Activated CD4-positive, alpha-beta T cell treated with anti-CD3 and anti-CD28 coated beads for 4 hours (primary cell): ENCODE data around the gene CD207.
A peak's percentile ranks its signal among the peaks of the same experiment; 100 is the strongest.
"Not testable (repeated sequence)": the region's sequence is repeated elsewhere in the genome, so short reads cannot be mapped to it uniquely, and the experiment has no call there.

Source experiments
- DNase-seq, 2 donors: peaks; one replicate each; pipeline ENCODE4 v3.0.0-alpha.2; 2020

The CD207 gene

DNA sequence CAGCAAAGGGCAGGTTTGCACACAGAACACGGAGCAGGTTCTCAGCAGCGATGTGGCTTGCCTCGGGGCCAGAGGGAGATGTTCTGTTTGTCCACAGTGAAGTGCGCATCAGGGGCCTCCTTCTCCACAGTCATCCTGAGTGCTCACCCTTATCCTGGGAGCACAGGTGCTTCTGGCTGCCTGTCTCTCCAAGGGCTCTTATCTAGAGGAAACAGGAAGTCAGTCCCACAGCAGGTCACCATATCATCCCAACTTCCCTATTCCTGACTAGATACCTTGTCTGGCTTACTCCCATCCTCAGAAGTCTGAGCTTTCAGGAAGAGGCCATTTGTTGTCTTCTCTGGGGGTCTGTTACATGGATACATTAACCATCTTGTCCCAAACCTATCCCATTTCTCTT lies at the start of gene CD207:
TSS of gene CD207 (minus strand) at position 174 of the 400 bp plus-strand sequence. CDS start at position 134, 40 bp downstream.
- DNase-seq = no peak

DNA sequence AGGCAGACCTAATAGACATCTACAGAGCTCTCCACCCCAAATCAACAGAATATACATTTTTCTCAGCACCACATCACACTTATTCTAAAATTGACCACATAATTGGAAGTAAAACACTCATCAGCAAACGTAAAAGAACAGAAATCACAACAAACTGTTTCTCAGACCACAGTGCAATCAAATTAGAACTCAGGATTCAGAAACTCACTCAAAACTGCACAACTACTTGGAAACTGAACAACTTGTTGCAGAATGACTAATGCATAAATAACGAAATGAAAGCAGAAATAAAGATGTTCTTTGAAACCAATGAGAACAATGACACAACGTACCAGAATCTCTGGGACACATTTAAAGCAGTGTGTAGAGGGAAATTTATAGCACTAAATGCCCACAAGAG lies 42.9 kb upstream of the CD207 start:
- DNase-seq = not testable (repeated sequence)

DNA sequence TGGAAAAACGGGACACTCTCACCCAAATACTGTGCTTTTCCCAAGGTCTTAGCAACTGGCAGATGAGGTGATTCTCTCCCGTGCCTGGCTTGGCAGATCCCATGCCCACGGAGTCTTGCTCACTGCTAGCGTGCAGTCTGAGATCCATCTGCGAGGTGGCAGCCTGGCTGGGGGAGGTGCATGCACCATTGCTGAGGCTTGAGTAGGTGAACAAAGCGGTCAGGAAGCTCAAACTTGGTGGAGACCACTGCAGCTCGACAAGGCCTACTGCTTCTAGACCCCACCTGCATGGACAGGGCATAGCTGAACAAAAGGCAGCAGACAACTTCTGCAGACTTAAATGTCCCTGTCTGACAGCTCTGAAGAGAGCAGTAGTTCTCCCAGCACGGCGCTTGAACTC lies 40.5 kb upstream of the CD207 start:
- DNase-seq = not testable (repeated sequence)

DNA sequence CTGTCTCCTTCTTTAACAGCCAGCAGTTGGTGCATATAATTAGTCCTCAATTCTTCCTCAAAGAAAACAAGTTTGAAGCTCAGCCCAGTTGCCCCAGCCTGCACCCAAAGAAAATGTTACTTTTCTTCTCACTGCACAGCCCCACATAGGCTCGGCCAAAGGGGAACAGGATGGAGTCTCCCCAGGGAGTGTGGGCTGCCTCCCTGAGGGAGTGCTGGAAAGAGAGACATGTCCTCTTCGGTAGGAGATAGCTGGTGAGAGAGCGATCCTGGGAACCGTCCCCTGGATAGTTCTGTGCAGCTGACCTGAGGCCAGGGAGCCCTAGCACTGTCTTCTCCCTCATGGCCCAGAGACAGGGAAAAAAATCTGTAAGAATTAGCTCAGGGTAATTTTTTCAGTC lies 37.9 kb upstream of the CD207 start:
- no peak for DNase-seq

DNA sequence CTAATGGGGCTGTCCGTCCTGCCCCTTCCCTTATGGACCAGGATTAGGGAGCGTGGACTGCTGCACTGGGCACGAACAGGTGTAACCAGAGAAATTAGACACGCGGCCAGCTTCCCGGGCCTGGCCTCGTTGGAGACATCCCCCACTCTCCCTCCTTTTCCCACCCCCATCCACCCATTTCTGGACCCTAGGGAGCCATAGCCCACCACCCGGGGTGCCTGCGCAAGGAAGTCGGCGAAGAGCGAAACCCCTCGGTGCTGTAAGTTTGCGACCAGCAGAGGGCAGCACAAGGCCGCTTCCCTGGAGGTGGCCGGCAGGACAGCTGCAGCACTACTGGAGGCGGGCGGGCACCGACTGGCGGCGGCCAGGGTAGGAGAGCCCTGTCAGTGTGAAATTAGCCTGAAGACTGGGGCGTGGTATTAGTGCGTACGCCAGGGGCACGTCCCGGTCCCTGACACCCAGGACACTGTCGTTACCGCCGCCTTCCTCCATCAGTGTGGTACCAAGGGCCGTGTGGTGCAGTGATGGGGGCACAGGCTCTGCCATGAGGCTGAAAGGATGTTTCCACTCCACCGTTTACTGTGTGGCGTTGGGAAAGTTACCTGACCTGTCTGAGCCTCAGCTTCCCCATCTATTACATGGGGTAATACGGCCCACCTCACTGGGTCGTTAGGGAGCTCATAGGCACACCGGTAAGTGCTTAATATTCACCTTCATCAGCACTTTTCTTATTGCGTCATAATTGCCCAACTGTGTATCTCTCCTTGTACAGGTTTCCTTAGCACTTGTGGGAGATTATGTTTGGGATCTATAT lies 36.0 kb upstream of the CD207 start:
- peak; percentile 68 to 75 for DNase-seq

DNA sequence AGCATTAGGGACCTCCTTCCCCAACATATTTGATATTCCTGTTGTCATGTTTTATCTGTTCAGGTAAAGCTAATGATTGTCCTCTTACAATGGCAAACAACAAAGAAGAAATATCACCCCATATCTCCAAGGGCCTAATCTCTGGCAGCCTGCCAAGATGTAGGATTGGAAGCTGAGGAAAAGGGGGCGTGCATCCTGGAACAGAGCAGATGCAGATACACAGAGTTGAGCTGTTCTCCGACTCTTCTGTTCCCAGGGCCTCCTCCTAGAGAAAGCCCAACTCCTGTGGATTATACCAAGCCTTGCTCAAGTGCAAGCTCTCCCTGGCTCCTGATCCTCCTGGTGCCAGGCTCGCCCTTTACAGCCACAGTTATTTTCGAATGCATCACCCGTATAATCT lies 35.2 kb upstream of the CD207 start:
- no peak for DNase-seq

DNA sequence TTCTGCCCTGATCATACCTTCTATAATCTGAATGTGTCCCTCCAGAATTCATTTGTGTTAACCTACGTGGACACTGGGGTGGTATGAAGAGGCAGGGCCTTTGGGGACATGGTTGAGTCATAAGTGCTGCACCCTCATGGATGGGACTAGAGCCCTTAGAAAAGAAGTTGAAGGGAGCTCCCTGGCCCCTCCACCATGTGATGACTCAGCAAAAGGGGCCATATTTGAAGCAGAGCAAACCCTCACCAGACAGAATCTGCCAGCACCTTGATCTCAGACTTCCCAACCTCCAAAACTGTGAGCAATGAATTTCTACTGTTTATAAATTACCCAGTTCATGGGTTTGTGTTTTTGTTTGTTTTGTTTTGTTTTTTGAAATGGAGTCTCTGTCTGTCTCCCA lies 33.4 kb upstream of the CD207 start:
- DNase-seq = no peak

DNA sequence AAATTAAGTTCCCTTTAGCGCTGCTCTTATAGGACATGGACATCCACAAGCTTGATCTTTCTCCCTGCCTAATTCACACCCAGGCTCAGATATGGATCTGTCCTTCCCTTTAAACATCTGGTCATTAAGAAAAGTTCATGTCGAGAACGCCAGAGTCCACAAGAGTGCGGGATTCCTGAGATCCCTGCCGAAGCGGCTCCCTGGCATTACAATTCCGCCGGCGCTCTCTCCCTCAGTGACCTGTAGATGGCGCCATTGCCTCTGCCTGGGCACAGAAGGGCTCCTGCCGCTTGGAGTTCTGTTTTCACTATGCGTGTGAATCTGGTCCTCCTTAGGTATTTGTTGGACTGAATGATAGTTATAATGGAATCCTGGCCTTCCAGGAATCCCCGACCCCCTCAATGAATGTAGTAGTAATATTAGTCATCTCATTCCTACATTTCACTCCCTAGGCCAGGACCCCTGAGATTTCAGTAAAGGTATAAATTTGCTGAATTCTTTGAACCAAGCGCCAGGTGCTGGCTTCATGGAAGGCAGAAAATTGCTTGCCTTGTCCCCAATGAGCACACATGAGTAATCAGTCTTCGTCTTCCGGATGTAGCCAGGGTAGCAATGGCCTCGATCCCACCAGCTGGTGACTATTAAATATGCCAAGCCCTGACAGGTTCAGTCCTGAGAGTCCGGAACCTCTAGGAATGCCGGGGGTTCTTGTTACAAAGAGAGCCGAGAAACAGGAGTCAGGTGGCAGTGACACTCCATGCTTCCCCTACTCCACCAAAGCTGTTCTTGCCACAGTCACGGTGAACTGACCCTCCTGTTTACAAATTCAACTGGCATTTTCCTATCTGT lies 26.4 kb upstream of the CD207 start:
- peak; percentile 63 to 70 for DNase-seq

DNA sequence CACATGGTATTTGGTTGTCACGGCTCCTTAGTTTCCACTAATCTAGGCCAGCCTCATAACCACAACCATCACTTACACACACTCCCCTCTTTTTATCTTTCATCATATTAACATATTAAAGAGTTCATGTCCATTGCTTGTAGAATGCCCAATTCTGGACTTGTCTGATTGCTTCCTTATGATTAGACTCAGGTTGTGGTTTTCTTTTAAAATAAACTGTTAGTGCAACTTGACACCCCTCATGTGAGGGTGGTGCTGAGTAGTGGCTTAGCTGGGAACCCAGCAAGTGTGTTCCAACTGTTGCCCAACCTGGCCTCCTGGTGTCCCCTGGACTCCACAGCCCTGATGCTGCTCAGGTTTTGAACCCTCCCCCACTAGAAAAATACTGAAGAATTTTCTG lies 20.1 kb upstream of the CD207 start:
- no peak for DNase-seq

DNA sequence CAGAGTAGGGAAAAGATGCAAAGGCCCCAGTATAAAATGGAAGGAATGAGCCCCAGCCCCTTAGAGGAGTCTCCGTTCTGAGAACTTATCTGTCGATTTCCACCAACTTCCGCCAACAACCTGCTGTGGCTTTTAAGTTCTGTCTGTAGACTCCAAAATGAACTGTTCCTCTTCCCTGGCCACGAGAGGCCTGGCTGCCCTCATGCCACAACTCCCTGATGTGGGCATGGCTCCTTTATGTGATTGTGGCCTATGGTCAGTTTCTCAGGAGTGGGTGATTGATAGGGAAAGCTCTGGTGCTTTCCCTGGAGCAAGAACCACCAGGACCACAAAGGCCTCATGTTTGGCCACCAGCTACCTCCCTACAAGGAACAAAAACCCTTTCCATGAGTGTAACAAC lies 18.8 kb upstream of the CD207 start:
- DNase-seq = no peak

DNA sequence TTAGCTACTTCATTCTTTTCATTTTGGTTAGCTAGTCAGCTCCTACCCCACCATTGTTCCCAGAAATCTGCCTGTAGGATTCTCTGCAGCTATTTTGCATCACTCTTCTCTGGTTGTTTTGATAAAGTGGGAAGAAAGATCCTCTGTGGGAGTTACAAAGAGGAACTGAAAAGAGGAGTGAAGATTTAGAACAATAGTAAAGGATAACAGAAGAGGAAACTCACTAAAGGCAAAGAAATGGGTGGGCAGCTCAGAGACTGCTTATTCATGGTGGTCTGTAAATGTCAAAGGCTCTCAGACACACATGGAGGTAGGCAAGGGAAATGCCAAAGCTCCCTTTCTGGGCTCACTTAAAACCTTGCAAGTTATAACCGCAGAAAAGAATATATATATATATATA lies 17.2 kb upstream of the CD207 start:
- DNase-seq = no peak

DNA sequence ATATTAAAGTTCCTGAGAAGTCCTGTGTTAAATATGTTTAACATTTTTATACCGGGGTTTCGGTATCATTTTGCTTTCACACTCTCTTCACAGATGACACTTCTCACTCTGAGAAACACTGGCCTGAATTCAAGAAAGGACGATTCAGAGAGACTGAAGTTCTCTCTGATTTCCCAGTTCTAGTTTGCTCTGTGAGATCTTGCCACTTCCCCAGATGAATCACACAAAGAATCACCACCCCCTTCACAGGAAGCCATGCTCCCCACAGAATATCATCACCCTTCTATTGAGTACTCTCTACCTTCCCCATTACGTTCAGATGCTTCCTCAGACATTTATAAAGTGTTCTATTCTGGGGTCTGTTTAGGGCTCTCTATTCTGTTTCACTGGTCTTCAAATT lies 16.1 kb upstream of the CD207 start:
- DNase-seq = peak in 1 of 2 donors; percentile 26

DNA sequence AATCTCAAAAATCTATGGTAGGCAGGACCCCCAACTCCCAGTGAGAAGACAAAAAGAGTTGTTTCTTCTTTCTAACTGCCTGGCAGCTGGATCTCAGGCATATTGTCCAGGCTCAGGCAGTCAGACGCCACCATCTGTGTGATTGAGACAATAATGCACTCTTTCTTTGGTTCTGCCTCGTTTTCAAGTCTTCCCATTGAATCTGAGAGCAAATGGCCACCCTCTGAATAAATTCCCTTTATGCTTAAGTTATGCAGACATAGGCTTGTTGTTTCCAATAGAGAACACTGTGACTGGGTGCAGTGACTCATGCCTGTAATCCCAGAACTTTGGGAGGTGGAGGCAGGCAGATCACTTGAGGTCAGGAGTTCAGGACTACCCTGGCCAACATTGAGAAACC lies 15.3 kb upstream of the CD207 start:
- no peak for DNase-seq

DNA sequence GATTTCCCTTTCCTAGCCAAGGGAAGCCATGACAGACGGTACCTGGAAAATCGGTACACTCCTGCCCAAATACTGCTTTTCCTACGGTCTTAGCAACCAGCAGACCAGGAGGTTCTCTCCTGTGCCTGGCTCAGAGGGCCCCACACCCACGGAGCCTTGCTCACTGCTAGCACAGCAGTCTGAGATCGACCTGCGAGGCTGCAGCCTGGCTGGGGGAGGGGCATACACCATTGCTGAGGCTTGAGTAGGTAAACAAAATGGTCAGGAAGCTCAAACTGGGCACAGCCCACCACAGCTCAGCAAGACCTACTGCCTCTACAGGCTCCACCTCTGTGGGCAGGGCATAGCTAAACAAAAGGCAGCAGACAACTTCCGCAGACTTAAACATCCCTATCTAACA lies 6.8 kb upstream of the CD207 start:
- no peak for DNase-seq

DNA sequence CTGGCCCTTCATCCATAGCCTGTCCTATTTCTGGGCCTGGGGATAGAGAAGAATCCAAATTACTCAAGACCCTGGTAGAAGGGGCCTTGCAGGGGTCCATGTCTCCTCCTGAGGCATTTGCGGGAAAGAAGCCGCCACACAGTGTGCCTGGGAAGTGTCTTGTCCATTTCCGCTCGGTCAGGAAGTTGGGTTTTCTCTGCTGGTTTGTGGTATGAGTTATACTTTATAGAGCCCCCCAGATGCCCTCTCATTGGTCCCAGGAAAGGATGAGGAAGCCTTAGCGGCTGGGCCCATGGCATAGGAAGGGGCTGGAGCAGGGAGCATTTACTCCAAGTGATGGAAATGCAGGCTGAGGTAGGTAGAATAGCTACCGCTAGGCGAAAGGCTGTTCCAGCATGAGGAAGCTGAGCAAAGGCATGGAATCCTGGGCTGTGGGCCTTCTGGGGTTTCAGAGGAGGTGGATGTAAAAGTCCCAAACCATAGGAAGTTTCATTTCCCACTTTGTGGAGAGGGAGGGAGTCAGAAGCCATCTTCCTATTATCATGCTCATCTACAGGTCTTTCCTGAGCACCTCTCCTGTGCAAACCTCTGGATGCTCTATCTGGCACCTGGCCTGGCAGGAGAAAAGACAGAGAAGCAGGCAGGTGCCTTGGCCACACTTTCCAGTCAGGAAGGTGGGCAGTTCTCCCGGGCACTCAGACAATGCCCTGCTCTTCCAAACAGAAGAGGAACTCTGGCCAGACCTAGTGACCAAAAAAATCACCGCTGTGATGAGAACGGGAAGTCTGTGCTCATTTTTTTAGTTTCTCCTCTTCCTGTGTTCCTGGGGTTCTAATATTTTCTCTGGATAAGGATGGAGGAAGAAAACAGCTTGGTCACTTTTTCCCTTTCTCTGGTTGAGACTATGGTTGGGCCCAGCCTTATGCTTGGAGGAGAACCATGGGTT lies 2.6 kb upstream of the CD207 start:
- DNase-seq = no peak

DNA sequence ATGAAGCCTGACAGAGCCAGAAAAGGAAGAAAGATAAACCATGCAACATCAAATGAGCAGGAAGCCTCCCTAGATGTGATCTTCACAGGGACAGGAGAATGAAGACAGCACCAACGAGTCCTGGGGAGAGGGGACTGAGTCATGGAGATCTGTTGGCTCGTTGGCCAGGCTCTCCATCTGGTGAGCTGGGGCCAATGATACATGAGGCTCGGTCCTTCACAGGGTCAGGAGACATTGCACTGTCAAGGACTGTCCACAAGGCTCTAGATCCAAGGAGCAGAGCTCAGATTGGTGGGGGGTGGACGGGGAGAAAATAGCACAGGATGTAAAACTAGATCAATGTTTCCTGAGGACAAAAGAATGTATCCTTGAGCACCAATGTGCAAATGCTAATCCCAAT lies 735 bp downstream of the CD207 start:
- no peak for DNase-seq

DNA sequence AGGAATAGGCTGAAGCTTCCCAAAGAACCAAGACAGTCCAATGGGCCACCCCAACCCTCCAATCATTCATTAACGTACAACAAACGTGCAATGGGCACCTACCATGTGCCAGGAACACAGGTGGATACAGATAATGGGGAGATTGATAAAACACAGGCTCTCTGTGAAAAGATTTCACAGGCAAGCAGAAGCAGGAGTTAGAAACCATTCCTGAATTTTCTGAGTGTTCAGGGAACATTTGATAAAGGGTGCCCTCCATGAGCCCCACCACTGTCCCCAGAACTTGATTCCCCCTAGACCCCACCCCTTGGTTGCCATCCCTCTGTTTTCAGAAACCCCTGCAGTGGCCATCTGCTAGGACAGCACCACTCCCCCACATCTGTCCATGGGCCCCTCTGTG lies 1.5 kb downstream of the CD207 start:
- DNase-seq = no peak

DNA sequence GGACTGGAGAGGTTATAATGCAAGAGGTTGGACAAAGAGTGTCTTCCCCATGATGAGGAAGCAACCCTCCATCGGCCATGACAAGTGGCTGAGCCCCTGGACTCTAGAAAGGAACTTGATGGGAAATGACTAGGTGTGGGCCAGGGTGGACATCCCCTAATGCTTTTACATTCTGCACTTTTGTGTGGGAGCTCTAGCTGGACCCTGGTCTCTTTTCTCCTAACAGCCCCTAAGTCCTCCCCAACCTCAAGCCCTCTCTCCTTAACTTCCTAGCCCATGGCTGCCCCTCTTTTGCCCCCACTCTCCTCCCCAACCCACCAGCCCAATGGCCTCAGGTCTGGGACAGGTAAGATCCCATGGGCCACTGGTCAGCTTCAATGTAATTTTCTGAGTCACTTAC lies 2.4 kb downstream of the CD207 start:
- DNase-seq = no peak

DNA sequence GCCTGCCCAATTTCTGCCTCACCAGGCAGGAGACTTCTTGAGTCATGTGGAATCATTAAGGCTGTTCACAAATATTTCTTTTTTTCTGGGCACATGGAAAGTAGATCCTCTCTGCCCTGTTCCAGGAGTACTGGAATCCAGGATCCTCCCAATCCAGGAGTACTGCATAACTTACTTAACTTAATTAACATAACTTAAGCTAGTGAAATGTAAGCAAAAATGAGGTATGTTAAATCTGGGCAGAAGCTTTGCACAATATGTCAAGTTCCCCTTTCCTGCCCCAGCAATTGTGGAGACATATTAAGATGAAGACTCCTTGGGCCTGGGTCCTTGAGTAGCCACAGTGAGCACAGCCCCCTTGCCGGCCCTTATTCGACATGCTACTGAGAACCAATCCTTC lies 3.2 kb downstream of the CD207 start:
- DNase-seq = no peak

DNA sequence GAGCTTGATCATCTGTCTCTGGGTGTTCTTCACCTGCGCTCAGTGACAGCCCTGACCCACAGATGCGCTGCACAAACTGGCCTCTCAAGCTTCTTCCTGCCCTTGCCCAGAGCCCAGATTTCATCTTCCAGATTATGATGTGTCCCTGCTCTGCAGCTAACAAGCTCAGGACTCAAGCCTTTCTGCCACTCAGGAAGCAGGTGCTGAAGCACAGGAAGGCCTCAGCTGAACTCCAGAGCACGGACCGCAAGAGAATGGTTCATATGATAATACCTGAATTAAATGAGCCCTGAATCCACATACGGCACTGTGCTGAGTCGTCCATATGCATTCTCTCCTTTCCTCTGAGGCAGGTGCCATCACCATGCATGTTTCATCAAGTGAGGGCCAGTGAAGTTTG lies 3.8 kb downstream of the CD207 start:
- DNase-seq = no peak

DNA sequence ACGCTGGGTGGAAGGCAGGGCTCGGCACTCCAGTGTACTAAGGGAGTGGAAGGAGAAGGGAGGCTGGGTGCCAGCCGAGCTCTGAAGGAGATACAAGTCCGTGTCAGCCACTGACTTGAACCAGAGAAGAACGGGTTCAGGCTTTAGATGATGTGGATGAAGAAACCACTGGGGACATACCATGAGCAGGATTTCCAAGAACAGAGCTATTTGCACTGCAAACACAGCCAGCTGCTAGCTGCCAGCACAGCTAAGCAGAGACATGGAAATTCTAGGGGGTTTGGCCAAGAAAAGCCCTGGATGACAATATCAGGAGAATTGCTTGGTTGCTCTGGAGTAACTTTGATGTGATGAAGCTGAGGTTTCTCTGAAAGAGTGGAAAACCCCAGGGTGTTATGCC lies 5.2 kb downstream of the CD207 start:
- no peak for DNase-seq

DNA sequence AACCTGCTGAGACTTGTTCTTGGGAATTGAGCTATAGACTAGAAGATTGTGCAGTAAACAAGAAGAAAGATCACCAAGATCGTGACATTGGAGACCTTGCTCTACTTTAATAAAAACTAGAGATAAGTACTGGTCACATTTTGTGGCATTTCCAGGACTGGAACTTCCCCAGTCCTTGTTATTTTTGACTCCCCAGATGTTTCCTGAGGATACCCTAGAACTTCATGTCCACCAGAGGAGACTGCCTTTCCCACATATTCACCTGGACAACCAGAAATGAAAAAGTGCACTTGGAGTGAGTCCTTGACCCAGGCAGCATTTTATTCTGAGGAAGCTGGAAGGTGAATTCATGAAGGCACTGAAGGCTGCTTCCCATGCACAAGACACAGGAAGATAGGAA lies 5.7 kb downstream of the CD207 start:
- no peak for DNase-seq
